Activated naive CD4-positive, alpha-beta T cell treated with Interleukin-2 at 50 U/mL for 16 hours (primary cell): ENCODE data around the gene GREM1.

Experiments used
- DNase-seq: peaks from one replicate; pipeline ENCODE4 v3.0.0-alpha.2; 2020

Gene GREM1

DNA sequence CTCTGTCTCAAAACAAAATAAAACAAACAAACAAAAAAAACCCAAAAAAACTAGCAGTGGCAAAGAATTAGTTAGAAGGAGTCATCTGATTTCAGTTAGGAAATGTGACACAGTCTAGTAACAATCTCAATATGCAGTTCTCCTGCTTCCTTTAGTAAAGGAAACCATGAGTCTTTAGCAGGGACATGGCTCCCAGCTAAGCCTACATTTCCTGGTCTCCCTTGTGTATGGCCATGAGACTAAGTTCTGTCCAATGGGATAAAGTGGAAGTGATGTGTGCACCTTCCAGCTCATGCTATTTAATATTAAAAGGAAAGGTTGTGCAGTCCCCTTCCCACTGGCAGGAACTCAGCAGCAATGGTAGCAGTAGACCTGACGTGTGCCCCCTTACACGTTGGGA, 74.6 kb downstream of the GREM1 start:
- no peak for DNase-seq
